Activated CD4-positive, alpha-beta T cell treated with anti-CD3 and anti-CD28 coated beads for 36 hours (primary cell): ENCODE measurements around the gene RAB3B. TPM values are rescaled to one million over a fixed set of nuclear protein-coding genes. Genes with fewer than 3 reads are reported as not detected.

Experiments used
- ATAC-seq: fragments of 200-7000 bp; cut with Tn5 transposase; one replicate; pipeline ENCODE4 v1.10.0; 2021; ENCODE audit warnings: mild to moderate bottlenecking, moderate library complexity
- CTCF ChIA-PET: fragments of 350-600 bp; sonication (Branson Sonifier 250); formaldehyde crosslinking; loops from one replicate; lab custom pipeline; 2021; ENCODE audit warnings: antibody characterized with exemption; lab: Charles Lee
- POLR2A ChIA-PET: fragments of 350-600 bp; sonication (Branson Sonifier 250); formaldehyde crosslinking; loops from one replicate; lab custom pipeline; 2021; ENCODE audit warnings: antibody characterized with exemption, inconsistent platforms; lab: Charles Lee
- DNase-seq: peaks from one replicate; pipeline ENCODE4 v3.0.0-alpha.2; 2020
- H3K27ac Mint-ChIP-seq: one replicate; pipeline ENCODE4 v1.8.0; 2021; ENCODE audit warnings: mixed read lengths
- H3K27me3 Mint-ChIP-seq: one replicate; pipeline ENCODE4 v1.8.0; 2021; ENCODE audit warnings: mixed read lengths
- H3K36me3 Mint-ChIP-seq: one replicate; pipeline ENCODE4 v1.8.0; 2021; ENCODE audit warnings: low read depth, mixed read lengths
- H3K4me1 Mint-ChIP-seq: one replicate; pipeline ENCODE4 v1.8.0; 2021; ENCODE audit warnings: mixed read lengths
- H3K4me3 Mint-ChIP-seq: one replicate; pipeline ENCODE4 v1.8.0; 2021; ENCODE audit warnings: mild to moderate bottlenecking, moderate library complexity, mixed read lengths
- H3K9me3 Mint-ChIP-seq: one replicate; pipeline ENCODE4 v1.8.0; 2021; ENCODE audit warnings: low read depth, mixed read lengths
- intact Hi-C, 2 experiments: fragments of 100-400 bp; cut with DNase I in 1 of 2; cut with micrococcal nuclease in 1 of 2; formaldehyde crosslinking; loops; one replicate each; pipeline versions ENCODE4 v1.14.2 to v1.15.1; 2022 to 2024; cut with DNase I, micrococcal nuclease
- total RNA-seq, 2 experiments: library from RNA; stranded (reverse); gene quantifications; one replicate each; pipeline ENCODE4 v1.2.3, GENCODE V29; 2021

RAB3B gene
- total RNA-seq, 2 experiments from 2014 or later, result 0.07 to 0.11 TPM

DNA sequence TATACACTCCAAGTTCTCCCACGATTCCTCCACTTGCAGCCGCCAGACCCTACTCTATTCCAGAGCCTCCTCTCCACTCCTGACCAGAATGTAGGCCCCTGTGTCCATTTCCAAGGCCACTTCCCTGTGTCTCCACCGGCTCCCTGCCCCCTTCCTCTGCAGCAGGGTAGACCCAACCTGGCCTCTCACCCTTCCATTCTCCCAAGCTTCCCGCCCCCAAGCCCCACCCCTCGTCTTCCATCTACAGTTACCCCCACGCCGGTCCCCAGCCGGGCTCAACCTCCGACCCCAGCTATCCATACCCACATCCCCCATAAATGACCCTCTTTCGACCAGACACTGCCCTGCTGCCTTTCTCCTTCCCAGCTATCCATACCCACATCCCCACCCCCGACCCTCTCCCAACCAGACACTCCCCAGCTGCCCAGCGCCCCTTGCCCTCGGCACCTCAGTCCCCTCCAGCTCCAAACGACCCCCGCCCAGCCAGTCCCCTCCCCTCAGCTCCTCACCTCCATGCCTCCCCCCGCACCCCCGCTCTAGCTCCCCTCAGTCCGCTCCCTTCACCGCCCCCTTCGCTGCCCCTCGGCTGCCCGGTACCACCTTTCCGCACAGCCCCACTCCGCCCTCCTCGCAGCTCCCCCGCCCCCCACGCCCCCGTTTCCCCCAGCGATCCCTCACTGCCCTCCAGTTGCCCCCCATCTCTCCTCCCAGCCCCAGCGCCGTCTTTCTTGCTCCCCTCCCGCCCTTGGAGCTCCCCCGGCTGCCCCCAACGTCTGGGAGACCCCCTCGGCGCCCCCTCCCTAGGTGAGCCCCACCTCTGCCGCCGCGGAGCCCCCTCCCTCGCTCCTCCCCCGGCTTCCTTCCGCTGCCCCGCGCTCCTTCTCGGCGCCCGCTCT lies 670 bp downstream of the RAB3B start:
- Mint-ChIP-seq H3K36me3 (no peaks in the 10 kb centered on the region), H3K27me3 (peaks cover 32% of the 10 kb centered on the region), H3K4me3 (peak overlapping the region; percentile 42), H3K4me1 (peaks cover 9% of the 10 kb centered on the region), H3K27ac (no peak overlapping the region), H3K9me3 (no peaks in the 10 kb centered on the region)
- DNase-seq (no peak), ATAC-seq (no peak)
- ChIA-PET POLR2A (interaction anchor here (0.6 kb wide), 1 partner anchor 342 kb away, joined by 3 read pairs; no protein-coding TSS in a partner anchor), CTCF (interaction anchor here (1.0 to 1.2 kb wide), 2 partner anchors 65 to 93 kb away, joined by 3 to 4 read pairs; no protein-coding TSS in a partner anchor)
- intact Hi-C loops, result loop anchor here in 1 of 2 experiments (2.0 kb wide), 2 partner anchors 63 to 373 kb away; partner anchors contain the start of gene OSBPL9

DNA sequence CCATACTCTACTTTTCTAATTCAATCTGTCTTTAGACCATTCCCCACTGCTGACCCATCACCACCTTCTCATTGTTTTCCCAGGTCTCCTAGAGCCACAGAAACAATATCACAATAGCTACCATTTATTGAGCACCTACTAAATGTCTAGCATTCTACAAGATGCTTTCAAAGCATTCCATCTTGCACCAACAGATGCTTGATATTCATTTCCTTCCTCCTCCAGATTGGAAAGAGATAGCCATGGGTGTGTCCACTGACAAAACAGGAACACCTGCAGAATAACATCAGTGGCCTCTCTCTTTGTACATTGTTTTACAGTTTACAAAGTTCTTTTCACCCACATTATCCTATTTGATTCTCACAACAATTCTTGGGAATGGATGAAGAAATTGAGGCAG lies 2.2 kb downstream of the RAB3B start:
- ATAC-seq (no peak), DNase-seq (no peak)
- no peaks in the 10 kb centered on the region for H3K9me3 Mint-ChIP-seq
- no peaks in the 10 kb centered on the region for H3K36me3 Mint-ChIP-seq
- H3K4me1 Mint-ChIP-seq, result peaks cover 9% of the 10 kb centered on the region
- intact Hi-C loops, result no loop called here
- ChIA-PET CTCF (interaction anchor here (0.6 to 1.2 kb wide), 2 partner anchors 10 to 15 kb away, joined by 3 to 5 read pairs; no protein-coding TSS in a partner anchor), POLR2A (no interaction called here)
- H3K4me3 Mint-ChIP-seq, result no peak overlapping the region
- peaks cover 27% of the 10 kb centered on the region for H3K27me3 Mint-ChIP-seq
- H3K27ac Mint-ChIP-seq, result no peak overlapping the region

DNA sequence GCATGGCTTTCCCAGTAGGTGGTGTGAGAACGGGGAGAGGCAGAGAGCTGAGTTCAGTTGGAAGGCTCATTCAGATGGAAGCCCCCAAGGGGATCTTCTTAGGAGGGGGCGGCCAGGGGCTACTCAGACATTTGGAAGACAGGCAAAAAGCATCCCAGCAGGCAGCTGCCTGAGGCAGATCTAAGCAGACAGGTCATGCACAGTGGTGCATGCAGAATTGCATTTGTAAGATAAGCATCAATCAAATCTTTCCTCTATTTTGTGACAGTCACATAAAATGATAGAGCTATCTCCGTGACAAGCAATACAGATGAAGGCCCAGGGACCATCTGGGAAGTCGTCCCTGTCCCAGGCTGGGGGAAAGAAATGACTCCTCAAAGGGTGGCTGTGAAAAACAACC lies 3.8 kb downstream of the RAB3B start:
- peaks cover 13% of the 10 kb centered on the region for H3K27me3 Mint-ChIP-seq
- CTCF ChIA-PET, result interaction anchor here (0.8 to 1.2 kb wide), 3 partner anchors 10 to 29 kb away, joined by 3 to 4 read pairs (median 3); no protein-coding TSS in a partner anchor
- intact Hi-C loops, result no loop called here

DNA sequence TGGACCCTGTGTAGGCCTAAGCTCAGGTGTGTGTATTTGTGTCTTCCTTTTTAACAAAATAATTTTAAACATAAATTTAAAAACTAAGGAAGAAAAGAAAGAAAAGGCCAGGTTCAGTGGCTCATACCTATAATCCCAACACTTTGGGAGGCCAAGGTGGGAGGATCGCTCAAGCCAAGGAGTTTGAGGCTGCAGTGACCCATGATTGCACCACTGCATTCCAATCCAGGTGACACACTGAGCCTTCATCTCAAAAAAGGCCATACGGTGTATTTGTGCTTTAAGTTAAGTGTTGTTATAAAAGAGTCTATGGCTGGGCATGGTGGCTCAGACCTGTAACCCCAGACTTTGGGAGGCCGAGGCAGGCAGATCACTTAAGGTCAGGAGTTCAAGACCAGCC lies 8.3 kb downstream of the RAB3B start:
- DNase-seq (no peak), ATAC-seq (no peak)
- Mint-ChIP-seq H3K9me3 (no peaks in the 10 kb centered on the region), H3K27ac (no peak overlapping the region), H3K4me3 (no peak overlapping the region), H3K27me3 (no peaks in the 10 kb centered on the region), H3K4me1 (no peaks in the 10 kb centered on the region), H3K36me3 (no peaks in the 10 kb centered on the region)
- intact Hi-C loops, result no loop called here
- ChIA-PET CTCF (no interaction called here), POLR2A (interaction anchor here (0.8 kb wide), 1 partner anchor 51 kb away, joined by 3 read pairs; no protein-coding TSS in a partner anchor)

More for the DNA sequence above, 3.8 kb downstream of the RAB3B start:
- H3K9me3 Mint-ChIP-seq, result no peaks in the 10 kb centered on the region
- H3K36me3 Mint-ChIP-seq, result no peaks in the 10 kb centered on the region
- H3K4me1 Mint-ChIP-seq, result peaks cover 9% of the 10 kb centered on the region
- no peak overlapping the region for H3K27ac Mint-ChIP-seq
- no peak for DNase-seq
- no peak for ATAC-seq
- no peak overlapping the region for H3K4me3 Mint-ChIP-seq
- POLR2A ChIA-PET, result interaction anchor here (0.6 kb wide), 1 partner anchor 183 kb away, joined by 4 read pairs; no protein-coding TSS in a partner anchor

DNA sequence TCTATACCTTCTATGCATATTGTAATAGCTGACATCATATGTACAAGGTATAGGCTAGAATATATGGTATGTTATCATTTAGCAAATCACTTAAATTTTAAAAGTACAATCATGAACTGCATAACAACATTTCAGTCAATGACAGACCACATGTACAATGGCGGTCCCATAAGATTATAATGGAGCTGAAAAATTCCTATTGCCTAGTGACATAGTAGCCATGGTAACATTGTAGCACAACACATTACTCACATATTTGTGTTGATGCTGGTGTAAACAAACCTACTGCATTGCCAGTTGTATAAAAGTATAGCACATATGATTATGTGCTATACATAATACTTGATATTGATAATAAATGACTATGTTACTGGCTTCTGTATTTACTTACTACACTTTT lies 8.9 kb downstream of the RAB3B start:
- POLR2A ChIA-PET, result interaction anchor here (0.8 kb wide), 1 partner anchor 51 kb away, joined by 3 read pairs; no protein-coding TSS in a partner anchor
- DNase-seq (no peak), ATAC-seq (no peak)
- Mint-ChIP-seq H3K9me3 (no peaks in the 10 kb centered on the region), H3K4me3 (no peak overlapping the region), H3K27me3 (no peaks in the 10 kb centered on the region), H3K36me3 (no peaks in the 10 kb centered on the region), H3K27ac (no peak overlapping the region), H3K4me1 (no peaks in the 10 kb centered on the region)
- CTCF ChIA-PET, result interaction anchor here (0.9 kb wide), 1 partner anchor 84 kb away, joined by 4 read pairs; no protein-coding TSS in a partner anchor
- intact Hi-C loops, result no loop called here

DNA sequence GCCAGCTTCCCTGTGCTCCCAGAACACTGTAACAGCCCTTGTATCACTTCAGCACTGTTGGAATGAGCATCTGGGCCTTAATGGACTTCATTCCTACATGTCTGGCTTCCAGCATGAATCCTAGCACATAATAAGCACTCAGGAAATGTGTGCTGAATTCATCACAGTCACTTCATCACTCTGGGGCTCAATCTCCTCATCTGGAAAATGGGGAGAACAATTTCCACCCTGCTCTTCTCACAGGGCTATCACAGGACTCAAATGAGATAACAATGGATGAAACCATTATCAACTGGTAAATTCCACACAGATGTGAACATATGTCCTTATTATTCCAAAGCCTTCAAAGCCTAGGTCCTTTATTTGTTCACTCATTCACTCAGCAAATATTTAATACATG lies 12.4 kb downstream of the RAB3B start:
- Mint-ChIP-seq H3K9me3 (no peaks in the 10 kb centered on the region), H3K4me3 (no peak overlapping the region), H3K27ac (no peak overlapping the region), H3K4me1 (peaks cover 7% of the 10 kb centered on the region), H3K36me3 (no peaks in the 10 kb centered on the region), H3K27me3 (no peaks in the 10 kb centered on the region)
- POLR2A ChIA-PET, result no interaction called here
- CTCF ChIA-PET, result interaction anchor here (0.6 kb wide), 2 partner anchors 18 to 120 kb away, joined by 3 read pairs; no protein-coding TSS in a partner anchor
- DNase-seq, result no peak
- ATAC-seq, result no peak
- intact Hi-C loops, result no loop called here

DNA sequence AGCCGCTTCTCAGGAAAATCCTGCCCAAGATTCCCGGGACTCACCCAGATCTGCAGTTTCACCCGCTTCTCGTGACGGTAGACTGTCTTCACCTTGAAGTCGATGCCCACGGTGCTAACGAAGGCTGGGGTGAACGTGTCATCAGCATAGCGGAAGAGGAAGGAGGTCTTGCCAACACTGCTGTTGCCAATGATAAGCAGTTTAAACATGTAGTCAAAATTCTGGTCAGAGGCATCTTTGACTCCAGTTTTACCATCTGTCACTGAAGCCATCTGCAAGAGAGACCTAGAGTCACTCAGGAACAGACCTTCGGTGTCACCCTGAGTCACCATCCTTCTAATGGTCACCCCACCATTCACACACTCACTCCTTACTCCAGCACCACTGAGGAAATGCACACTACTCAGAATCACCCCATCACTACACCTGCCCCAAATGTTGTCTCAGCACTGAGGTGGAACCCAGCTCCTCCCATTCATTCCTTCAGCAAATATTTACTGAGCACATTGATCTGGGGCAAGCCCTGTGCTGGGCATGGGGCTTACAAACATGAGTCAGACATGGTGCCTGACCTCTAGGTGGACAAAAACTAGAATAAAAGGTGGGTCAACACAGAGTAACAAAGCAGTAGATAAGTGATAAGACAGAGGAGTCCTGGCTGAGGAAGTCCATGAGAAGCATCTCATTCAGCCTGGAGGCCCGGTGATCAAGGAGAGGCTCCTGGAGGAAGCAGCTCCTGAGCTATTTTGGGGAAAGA lies 13.5 kb downstream of the RAB3B start:
- H3K27me3 Mint-ChIP-seq, result no peaks in the 10 kb centered on the region
- POLR2A ChIA-PET, result no interaction called here
- H3K4me3 Mint-ChIP-seq, result no peak overlapping the region
- CTCF ChIA-PET, result interaction anchor here (0.6 kb wide), 1 partner anchor 147 kb away, joined by 3 read pairs; no protein-coding TSS in a partner anchor
- DNase-seq (no peak), ATAC-seq (no peak)
- H3K4me1 Mint-ChIP-seq, result peaks cover 7% of the 10 kb centered on the region
- intact Hi-C loops, result no loop called here
- no peaks in the 10 kb centered on the region for H3K36me3 Mint-ChIP-seq
- no peaks in the 10 kb centered on the region for H3K9me3 Mint-ChIP-seq
- no peak overlapping the region for H3K27ac Mint-ChIP-seq

DNA sequence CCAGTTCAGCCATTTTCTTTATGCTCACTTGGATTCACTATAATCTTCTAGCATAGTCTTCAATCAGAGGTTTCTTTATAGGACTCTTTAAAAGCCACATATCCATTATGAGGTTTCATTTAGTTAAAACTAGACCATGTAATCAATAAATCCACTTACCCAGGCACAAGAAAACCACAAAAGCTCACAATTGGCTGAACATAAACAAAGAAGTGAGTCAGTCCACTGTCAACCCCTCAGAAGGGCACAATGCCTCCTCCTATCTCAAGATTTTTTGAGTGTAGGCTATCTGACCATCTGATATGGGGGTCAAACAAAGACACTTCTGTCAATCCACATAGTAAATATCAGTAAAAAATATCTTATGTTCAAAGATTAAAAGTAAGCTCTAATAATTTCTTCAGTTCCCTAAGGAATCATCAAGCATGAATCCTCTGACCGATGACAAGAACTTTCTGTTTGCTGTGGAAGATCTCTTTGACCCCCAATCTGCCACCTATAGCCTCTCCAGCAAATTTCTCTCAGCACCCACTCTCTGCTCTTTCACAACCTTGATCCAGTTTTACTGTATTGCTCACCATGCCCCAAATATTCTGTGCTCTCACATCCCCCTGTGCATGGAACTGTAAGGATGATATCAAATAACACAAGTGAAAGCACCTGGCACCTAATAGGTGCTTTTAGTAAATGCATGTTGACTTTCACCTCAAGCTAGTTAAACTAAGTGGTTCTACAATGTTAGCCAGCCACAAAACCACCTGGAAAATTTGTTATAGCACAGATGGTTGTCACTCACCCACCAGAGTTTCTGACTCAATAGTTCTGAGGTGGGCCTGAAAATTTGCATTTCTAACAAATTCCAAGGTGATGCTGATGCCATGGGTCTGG lies 16.7 kb downstream of the RAB3B start:
- no peaks in the 10 kb centered on the region for H3K9me3 Mint-ChIP-seq
- H3K27ac Mint-ChIP-seq, result no peak overlapping the region
- ATAC-seq (no peak), DNase-seq (no peak)
- no peak overlapping the region for H3K4me3 Mint-ChIP-seq
- H3K36me3 Mint-ChIP-seq, result no peaks in the 10 kb centered on the region
- ChIA-PET POLR2A (no interaction called here), CTCF (interaction anchor here (1.2 kb wide), 1 partner anchor 77 kb away, joined by 3 read pairs; no protein-coding TSS in a partner anchor)
- H3K27me3 Mint-ChIP-seq, result peaks cover 2% of the 10 kb centered on the region
- intact Hi-C loops, result no loop called here
- H3K4me1 Mint-ChIP-seq, result peaks cover 7% of the 10 kb centered on the region

DNA sequence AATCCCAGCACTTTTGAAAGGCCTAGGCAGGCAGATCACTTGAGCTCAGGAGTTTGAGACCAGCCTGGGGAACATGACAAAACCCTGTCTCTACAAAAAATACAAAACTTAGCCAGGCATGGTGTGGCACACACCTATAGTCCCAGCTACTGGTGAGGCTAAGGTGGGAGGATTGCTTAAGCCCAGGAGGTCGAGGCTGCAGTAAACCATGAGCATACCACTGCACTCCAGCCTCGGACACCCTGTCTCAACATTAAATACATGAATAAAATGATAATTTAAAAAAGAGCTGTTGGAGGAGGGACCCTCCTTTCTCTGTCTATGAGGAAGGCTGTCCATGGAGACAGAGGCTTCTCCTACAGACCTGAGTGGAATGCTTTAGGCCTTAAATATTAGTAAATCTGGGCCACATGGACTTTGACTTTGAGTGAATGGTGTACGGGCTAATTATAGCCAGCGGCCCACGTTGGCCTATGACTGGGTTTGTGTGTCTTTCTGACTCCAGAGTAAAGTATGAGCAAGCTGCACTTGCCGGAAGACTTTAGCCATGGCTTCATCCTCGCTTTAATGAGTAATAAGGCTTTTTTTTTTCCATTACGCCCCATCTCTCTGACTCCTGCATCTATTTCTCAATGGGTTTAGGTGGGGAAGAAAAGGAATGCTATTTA lies 21.3 kb downstream of the RAB3B start:
- Mint-ChIP-seq H3K36me3 (no peaks in the 10 kb centered on the region), H3K4me3 (no peak overlapping the region), H3K4me1 (peaks cover 7% of the 10 kb centered on the region), H3K27me3 (peaks cover 4% of the 10 kb centered on the region), H3K9me3 (no peaks in the 10 kb centered on the region), H3K27ac (no peak overlapping the region)
- intact Hi-C loops, result no loop called here
- POLR2A ChIA-PET, result no interaction called here
- no peak for DNase-seq
- CTCF ChIA-PET, result no interaction called here
- ATAC-seq, result no peak

DNA sequence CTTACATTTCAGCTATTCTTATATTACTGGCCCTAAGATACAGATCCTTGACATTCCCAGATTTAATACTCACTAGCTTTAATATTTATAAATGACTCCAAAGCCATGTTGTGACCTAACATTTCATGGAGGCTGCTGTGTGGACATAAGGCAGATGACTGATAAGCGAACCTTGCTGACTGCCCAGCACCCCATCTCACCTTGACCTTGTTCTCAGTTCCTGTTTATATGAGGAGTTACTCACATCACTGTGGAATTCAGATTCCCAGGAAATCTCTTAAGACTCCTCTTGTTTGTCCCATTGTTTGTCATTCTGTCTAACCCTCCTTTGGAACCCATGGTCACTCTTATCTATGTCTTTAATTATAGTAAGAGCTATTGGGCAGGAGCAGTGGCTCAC lies 21.9 kb downstream of the RAB3B start:
- ChIA-PET CTCF (no interaction called here), POLR2A (no interaction called here)
- DNase-seq (no peak), ATAC-seq (no peak)
- Mint-ChIP-seq H3K27ac (no peak overlapping the region), H3K27me3 (peaks cover 4% of the 10 kb centered on the region), H3K4me3 (no peak overlapping the region), H3K9me3 (no peaks in the 10 kb centered on the region), H3K4me1 (peaks cover 2% of the 10 kb centered on the region), H3K36me3 (no peaks in the 10 kb centered on the region)
- intact Hi-C loops, result no loop called here
